ENCODE data around the gene DDX3X. TPM values are rescaled to one million over a fixed set of nuclear protein-coding genes. Genes with fewer than 3 reads are reported as not detected.

The DDX3X gene
- total and polyA plus RNA-seq, 9 of the 15 experiments (the other 6 are each of a cell fraction or from before 2014, with no cell fraction given): 51.3 to 232 (median 138) TPM

DNA sequence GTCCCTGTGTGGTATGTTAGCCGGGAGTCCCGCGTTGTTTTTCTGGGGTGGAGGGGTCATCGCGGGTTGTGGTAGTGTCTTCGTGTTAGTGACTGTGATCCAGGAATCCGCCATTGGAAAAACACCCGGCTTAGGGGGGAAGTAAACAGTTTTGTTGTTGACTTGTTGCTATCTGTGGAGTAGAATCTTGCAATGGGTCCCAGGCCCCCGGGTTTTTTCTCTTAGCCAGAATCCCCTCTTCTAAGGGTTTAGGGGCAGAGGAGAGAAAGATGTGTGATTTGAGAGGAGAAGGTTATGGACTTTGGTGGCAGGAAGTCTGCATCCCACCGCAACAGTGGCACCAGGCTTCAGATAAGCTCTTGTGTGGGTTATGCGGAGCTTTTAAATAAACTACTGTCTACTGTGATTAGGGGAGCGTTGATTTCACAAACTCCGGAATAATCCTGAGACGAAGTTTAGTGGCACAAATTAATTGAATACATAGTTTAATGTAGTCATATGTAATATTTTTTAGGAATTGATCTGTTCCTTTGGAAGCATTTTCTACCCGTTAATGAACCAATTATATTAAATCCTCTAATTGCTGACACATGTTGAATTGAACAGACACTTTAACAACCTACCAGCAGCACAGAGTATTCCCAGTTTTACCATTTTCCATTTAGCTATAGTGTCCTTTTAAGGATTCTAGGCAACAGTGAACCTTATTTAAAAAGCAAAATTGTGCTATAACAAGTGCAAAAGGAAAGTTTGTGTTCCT lies 1.4 kb downstream of the DDX3X start:
- no TSS peak for BruUV-seq (replicated peaks)
- TF ChIP-seq ZNF224 (CRISPR knock-in tag; IDR thresholded peaks at IDR 0.05) (no peak), TBL1XR1 (IDR thresholded peaks at IDR 0.05; ENCODE audit: low read length in 2 of 2) (peak in 1 of 2 experiments; percentile 13; a peak in 1 of 4 replicates), C11orf30 (IDR thresholded peaks at IDR 0.05; ENCODE audit: low read depth) (peak; percentile 46), MAFK (IDR thresholded peaks at IDR 0.05; ENCODE audit: low read length) (0 out of 2 replicates have a peak, but pooled peaks have one; percentile 3), POLR2H (tag; IDR thresholded peaks at IDR 0.05; ENCODE audit: low read depth) (peak; percentile 16; the same call in 1 of the 2 replicates), FOXJ3 (CRISPR knock-in tag; IDR thresholded peaks at IDR 0.05) (no peak), HNRNPL (IDR thresholded peaks at IDR 0.05; ENCODE audit: low read depth, low read length) (0 out of 2 replicates have a peak, but pooled peaks have one; percentile 46), MYNN (IDR thresholded peaks at IDR 0.05) (no peak), MYNN (CRISPR knock-in tag; IDR thresholded peaks at IDR 0.05) (no peak), PTTG1 (tag; IDR thresholded peaks at IDR 0.05; ENCODE audit: low read depth) (no peak)
- TF ChIP-seq, protein P1, sequence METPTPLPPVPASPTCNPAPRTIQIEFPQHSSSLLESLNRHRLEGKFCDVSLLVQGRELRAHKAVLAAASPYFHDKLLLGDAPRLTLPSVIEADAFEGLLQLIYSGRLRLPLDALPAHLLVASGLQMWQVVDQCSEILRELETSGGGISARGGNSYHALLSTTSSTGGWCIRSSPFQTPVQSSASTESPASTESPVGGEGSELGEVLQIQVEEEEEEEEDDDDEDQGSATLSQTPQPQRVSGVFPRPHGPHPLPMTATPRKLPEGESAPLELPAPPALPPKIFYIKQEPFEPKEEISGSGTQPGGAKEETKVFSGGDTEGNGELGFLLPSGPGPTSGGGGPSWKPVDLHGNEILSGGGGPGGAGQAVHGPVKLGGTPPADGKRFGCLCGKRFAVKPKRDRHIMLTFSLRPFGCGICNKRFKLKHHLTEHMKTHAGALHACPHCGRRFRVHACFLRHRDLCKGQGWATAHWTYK (CRISPR knock-in tag; IDR thresholded peaks at IDR 0.05): 0 out of 2 replicates have a peak, but pooled peaks have one; percentile 40
- TF ChIP-seq, protein P2, sequence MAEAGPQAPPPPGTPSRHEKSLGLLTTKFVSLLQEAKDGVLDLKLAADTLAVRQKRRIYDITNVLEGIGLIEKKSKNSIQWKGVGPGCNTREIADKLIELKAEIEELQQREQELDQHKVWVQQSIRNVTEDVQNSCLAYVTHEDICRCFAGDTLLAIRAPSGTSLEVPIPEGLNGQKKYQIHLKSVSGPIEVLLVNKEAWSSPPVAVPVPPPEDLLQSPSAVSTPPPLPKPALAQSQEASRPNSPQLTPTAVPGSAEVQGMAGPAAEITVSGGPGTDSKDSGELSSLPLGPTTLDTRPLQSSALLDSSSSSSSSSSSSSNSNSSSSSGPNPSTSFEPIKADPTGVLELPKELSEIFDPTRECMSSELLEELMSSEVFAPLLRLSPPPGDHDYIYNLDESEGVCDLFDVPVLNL (CRISPR knock-in tag; IDR thresholded peaks at IDR 0.05; ENCODE audit: low read depth): no peak
- TF ChIP-seq, protein P3, sequence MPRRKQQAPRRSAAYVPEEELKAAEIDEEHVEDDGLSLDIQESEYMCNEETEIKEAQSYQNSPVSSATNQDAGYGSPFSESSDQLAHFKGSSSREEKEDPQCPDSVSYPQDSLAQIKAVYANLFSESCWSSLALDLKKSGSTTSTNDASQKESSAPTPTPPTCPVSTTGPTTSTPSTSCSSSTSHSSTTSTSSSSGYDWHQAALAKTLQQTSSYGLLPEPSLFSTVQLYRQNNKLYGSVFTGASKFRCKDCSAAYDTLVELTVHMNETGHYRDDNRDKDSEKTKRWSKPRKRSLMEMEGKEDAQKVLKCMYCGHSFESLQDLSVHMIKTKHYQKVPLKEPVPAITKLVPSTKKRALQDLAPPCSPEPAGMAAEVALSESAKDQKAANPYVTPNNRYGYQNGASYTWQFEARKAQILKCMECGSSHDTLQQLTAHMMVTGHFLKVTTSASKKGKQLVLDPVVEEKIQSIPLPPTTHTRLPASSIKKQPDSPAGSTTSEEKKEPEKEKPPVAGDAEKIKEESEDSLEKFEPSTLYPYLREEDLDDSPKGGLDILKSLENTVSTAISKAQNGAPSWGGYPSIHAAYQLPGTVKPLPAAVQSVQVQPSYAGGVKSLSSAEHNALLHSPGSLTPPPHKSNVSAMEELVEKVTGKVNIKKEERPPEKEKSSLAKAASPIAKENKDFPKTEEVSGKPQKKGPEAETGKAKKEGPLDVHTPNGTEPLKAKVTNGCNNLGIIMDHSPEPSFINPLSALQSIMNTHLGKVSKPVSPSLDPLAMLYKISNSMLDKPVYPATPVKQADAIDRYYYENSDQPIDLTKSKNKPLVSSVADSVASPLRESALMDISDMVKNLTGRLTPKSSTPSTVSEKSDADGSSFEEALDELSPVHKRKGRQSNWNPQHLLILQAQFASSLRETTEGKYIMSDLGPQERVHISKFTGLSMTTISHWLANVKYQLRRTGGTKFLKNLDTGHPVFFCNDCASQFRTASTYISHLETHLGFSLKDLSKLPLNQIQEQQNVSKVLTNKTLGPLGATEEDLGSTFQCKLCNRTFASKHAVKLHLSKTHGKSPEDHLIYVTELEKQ (CRISPR knock-in tag; IDR thresholded peaks at IDR 0.05): no peak
- TF ChIP-seq, protein P4, sequence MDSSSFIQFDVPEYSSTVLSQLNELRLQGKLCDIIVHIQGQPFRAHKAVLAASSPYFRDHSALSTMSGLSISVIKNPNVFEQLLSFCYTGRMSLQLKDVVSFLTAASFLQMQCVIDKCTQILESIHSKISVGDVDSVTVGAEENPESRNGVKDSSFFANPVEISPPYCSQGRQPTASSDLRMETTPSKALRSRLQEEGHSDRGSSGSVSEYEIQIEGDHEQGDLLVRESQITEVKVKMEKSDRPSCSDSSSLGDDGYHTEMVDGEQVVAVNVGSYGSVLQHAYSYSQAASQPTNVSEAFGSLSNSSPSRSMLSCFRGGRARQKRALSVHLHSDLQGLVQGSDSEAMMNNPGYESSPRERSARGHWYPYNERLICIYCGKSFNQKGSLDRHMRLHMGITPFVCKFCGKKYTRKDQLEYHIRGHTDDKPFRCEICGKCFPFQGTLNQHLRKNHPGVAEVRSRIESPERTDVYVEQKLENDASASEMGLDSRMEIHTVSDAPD (CRISPR knock-in tag; IDR thresholded peaks at IDR 0.05): no peak

More for the DNA sequence above, 1.4 kb downstream of the DDX3X start:
- Histone ChIP-seq H3K4me2 (ENCODE audit: insufficient read depth, low read length) (peak overlapping the region; percentile 97), H3K9me1 (ENCODE audit: control insufficient read depth, insufficient read depth, low read length) (peaks cover 10% of the 10 kb centered on the region), H3K36me3 (ENCODE audit: control insufficient read depth, insufficient read depth, low read length) (peaks cover 51% of the 10 kb centered on the region), H3K9ac (ENCODE audit: insufficient read depth in 1 of 2, low read depth in 2 of 2, low read length in 2 of 2) (peak overlapping the region; percentile 94 to 97), H3K79me2 (ENCODE audit: control insufficient read depth, insufficient read depth, low read length) (peaks cover 86% of the 10 kb centered on the region), H3K9me3 (replicated peaks; ENCODE audit: control insufficient read depth, insufficient read depth, low read depth, low read length) (no peaks in the 10 kb centered on the region), H3K27ac (ENCODE audit: extremely low read depth, low read depth, low read length) (peak overlapping the region; percentile 98), H3K4me1 (replicated peaks in 1 of 2; ENCODE audit: control insufficient read depth in 2 of 2, insufficient read depth in 2 of 2, low read length in 2 of 2) (peaks cover 7 to 16% of the 10 kb centered on the region in 2 experiments; a peak in 4 of 5 replicates), H3K27me3 (ENCODE audit: control insufficient read depth in 2 of 2, insufficient read depth in 2 of 2, low read length in 2 of 2) (no peaks in the 10 kb centered on the region; a peak in 1 of 5 replicates), H2AFZ (ENCODE audit: low read depth, low read length) (no peak overlapping the region), H4K20me1 (replicated peaks; ENCODE audit: control insufficient read depth, insufficient read depth, low read length) (peaks cover 51% of the 10 kb centered on the region), H3K4me3 (peak overlapping the region; percentile 97)
- peak in 1 of 4 experiments; percentile 32 for DNase-seq (ENCODE audit: extremely low read depth in 1 of 4, low spot score in 3 of 4)
- ChIA-PET CTCF (ENCODE audit: low intra/inter-chr PET ratio) (no interaction called here), POLR2A (interaction anchor here (0.7 to 2.1 kb wide), 15 partner anchors 10 to 672 kb away, joined by 3 to 8 read pairs (median 3); no protein-coding TSS in a partner anchor)
- no peak for ATAC-seq
- 1% methylated on average over 7 of the region's 15 CpGs for WGBS (ENCODE audit: insufficient coverage, low coverage, missing lambda C conversion rate)
- in situ Hi-C loops (cut with MboI) (loop anchor here (10.0 kb wide), 1 partner anchor 109 kb away; the partner anchor contains the start of gene NYX), intact Hi-C loops (cut with micrococcal nuclease) (loop anchor here (2.0 kb wide), 1 partner anchor 15 kb away; no protein-coding TSS in a partner anchor)
- FAIRE-seq: no peak
